HCT116 (cell line): ENCODE results near the gene FAIM2. TPM values are rescaled to one million over a fixed set of nuclear protein-coding genes. Genes with fewer than 3 reads are reported as not detected.

Experiments
- ATAC-seq: fragments of 200-7000 bp; cut with Tn5 transposase; 2 replicates; pipeline ENCODE4 v1.9.1; 2020; ENCODE audit warnings: mild to moderate bottlenecking, moderate library complexity
- BruUV-seq: library from RNA; stranded (reverse); fragments of 400-500 nt; replicated peaks from 2 replicates; lab custom pipeline; 2021; lab: Mats Ljungman, UMichigan
- CTCF ChIA-PET: fragments of 300-600 bp; sonication (Branson Sonifier 250); formaldehyde crosslinking; loops from one replicate; lab custom pipeline; 2021; ENCODE audit warnings: antibody characterized with exemption; lab: Charles Lee
- POLR2A ChIA-PET: fragments of 300-600, 350-600 bp; sonication (Branson Sonifier 250); formaldehyde crosslinking; loops from one replicate; lab custom pipeline; 2021; ENCODE audit warnings: antibody characterized with exemption; lab: Charles Lee
- RAD21 ChIA-PET, 2 experiments: fragments of 300-600 bp; sonication (Branson Sonifier 250); formaldehyde crosslinking; loops; one replicate each; lab custom pipeline; 2023; ENCODE audit warnings: low total read pairs in 2 of 2; ENCODE audit not compliant: uncharacterized antibody in 2 of 2, unreplicated experiment in 2 of 2, low non-redundant PET in 1 of 2; lab: Charles Lee
- DNase-seq: peaks from one replicate; pipeline ENCODE4 v3.0.0-alpha.2; 2010; ENCODE audit warnings: low read depth, low spot score
- H2AFZ ChIP-seq: fragments of 200-600 bp; shearing (Covaris generic), sonication (generic); 2 replicates; pipeline ENCODE4 v1.6.1; 2017; ENCODE audit warnings: low read depth, mixed run types, mixed read lengths, antibody characterized with exemption, low read length; ENCODE audit not compliant: poor library complexity, severe bottlenecking
- H3K27ac ChIP-seq: 2 replicates; pipeline ENCODE4 v1.5.1; 2012; ENCODE audit warnings: low read depth, low read length
- H3K27me3 ChIP-seq: fragments of 200-600 bp; sonication (generic); 2 replicates; pipeline ENCODE4 v1.6.1; 2016; ENCODE audit warnings: mixed run types, low read length, mixed read lengths; ENCODE audit not compliant: insufficient read depth
- H3K36me3 ChIP-seq, 2 experiments: fragments of 200-500 bp in 1 of 2; fragments of 200-600 bp in 1 of 2; sonication (Bioruptor generic) in 1 of 2; sonication (generic) in 1 of 2; 2 replicates each; pipeline versions ENCODE4 v1.5.1 to v1.6.1; 2014 to 2016; ENCODE audit warnings: low read length in 2 of 2, inconsistent platforms in 1 of 2, mixed read lengths in 1 of 2, mixed run types in 1 of 2; ENCODE audit not compliant: insufficient read depth in 2 of 2, control insufficient read depth in 1 of 2
- H3K4me1 ChIP-seq, 2 experiments: fragments of 200-600 bp in 1 of 2; sonication (generic) in 1 of 2; 2 replicates each; pipeline versions ENCODE4 v1.5.1 to v1.6.1; 2012 to 2017; ENCODE audit warnings: low read length in 2 of 2, inconsistent platforms in 1 of 2, mild to moderate bottlenecking in 1 of 2, mixed read lengths in 1 of 2, mixed run types in 1 of 2, moderate library complexity in 1 of 2; ENCODE audit not compliant: insufficient read depth in 2 of 2, control insufficient read depth in 1 of 2
- H3K4me2 ChIP-seq: fragments of 200-600 bp; sonication (generic); 2 replicates; pipeline ENCODE4 v1.6.1; 2017; ENCODE audit warnings: mixed run types, low read length, mixed read lengths
- H3K4me3 ChIP-seq, 2 experiments: fragments of 200-600 bp in 1 of 2; sonication (generic) in 1 of 2; replicated peaks in 1 of 2; 2 replicates each; pipeline ENCODE4 v1.5.1; 2011 to 2016; ENCODE audit warnings: low read length in 2 of 2, control low read depth in 1 of 2, low read depth in 1 of 2, mild to moderate bottlenecking in 1 of 2, mixed read lengths in 1 of 2, mixed run types in 1 of 2
- H3K79me2 ChIP-seq: fragments of 200-600 bp; sonication (generic); 2 replicates; pipeline ENCODE4 v1.6.1; 2017; ENCODE audit warnings: mild to moderate bottlenecking, mixed run types, low read length, moderate library complexity, mixed read lengths; ENCODE audit not compliant: insufficient read depth
- H3K9ac ChIP-seq: fragments of 200-600 bp; sonication (generic); 2 replicates; pipeline ENCODE4 v1.6.1; 2016; ENCODE audit warnings: low read length, mixed read lengths
- H3K9me2 ChIP-seq: fragments of 200-600 bp; sonication (generic), shearing (Covaris generic); 2 replicates; pipeline ENCODE4 v1.6.1; 2017; ENCODE audit warnings: mixed run types, mild to moderate bottlenecking, moderate library complexity; ENCODE audit not compliant: insufficient read depth
- H3K9me3 ChIP-seq, 2 experiments: fragments of 200-500 bp in 1 of 2; fragments of 200-600 bp in 1 of 2; sonication (Bioruptor generic) in 1 of 2; sonication (generic) in 1 of 2; 2 replicates each; pipeline ENCODE4 v1.6.1; 2014 to 2017; ENCODE audit warnings: low read length in 2 of 2, mixed read lengths in 2 of 2, inconsistent platforms in 1 of 2, low read depth in 1 of 2, mild to moderate bottlenecking in 1 of 2, mixed run types in 1 of 2, moderate library complexity in 1 of 2; ENCODE audit not compliant: control insufficient read depth in 1 of 2, insufficient read depth in 1 of 2
- H4K20me1 ChIP-seq: fragments of 200-600 bp; sonication (generic), shearing (Covaris generic); 2 replicates; pipeline ENCODE4 v1.6.1; 2017; ENCODE audit warnings: mixed run types, mild to moderate bottlenecking, moderate library complexity; ENCODE audit not compliant: insufficient read depth
- CBX3 ChIP-seq: IDR thresholded peaks from 2 replicates; pipeline ENCODE4 v1.6.1; 2012; ENCODE audit warnings: low read depth
- CEBPB ChIP-seq: IDR thresholded peaks from 2 replicates; pipeline ENCODE4 v1.6.1; 2012; ENCODE audit warnings: low read depth
- EGR1 ChIP-seq: IDR thresholded peaks from 2 replicates; pipeline ENCODE4 v1.6.1; 2012; ENCODE audit warnings: low read depth
- ELF1 ChIP-seq: IDR thresholded peaks from 2 replicates; pipeline ENCODE4 v1.6.1; 2012; ENCODE audit warnings: low read depth, borderline replicate concordance
- EZH2 ChIP-seq: fragments of 200-600 bp; sonication (generic); IDR thresholded peaks from 2 replicates; pipeline ENCODE4 v1.6.1; 2017; ENCODE audit warnings: antibody characterized with exemption, mixed run types
- FOSL1 ChIP-seq: IDR thresholded peaks from 2 replicates; pipeline ENCODE4 v1.6.1; 2012; ENCODE audit warnings: low read depth
- JUND ChIP-seq: IDR thresholded peaks from 2 replicates; pipeline ENCODE4 v1.6.1; 2012
- POLR2A ChIP-seq: IDR thresholded peaks from 2 replicates; pipeline ENCODE4 v1.7.0; 2011; ENCODE audit warnings: borderline replicate concordance; ENCODE audit not compliant: insufficient read depth, insufficient read length; ENCODE audit errors: extremely low read depth
- POLR2AphosphoS5 ChIP-seq: IDR thresholded peaks from 2 replicates; pipeline ENCODE4 v1.6.1; 2011; ENCODE audit warnings: mild to moderate bottlenecking, low read depth, low read length, moderate library complexity
- SIN3A ChIP-seq: IDR thresholded peaks from 2 replicates; pipeline ENCODE4 v1.6.1; 2012; ENCODE audit warnings: low read depth
- SRF ChIP-seq: IDR thresholded peaks from 2 replicates; pipeline ENCODE4 v1.6.1; 2012; ENCODE audit warnings: low read depth
- TCF7L2 ChIP-seq: IDR thresholded peaks from 2 replicates; pipeline ENCODE4 v1.7.0; 2011; ENCODE audit warnings: borderline replicate concordance, inconsistent platforms; ENCODE audit not compliant: insufficient read depth, insufficient read length; ENCODE audit errors: extremely low read depth
- YY1 ChIP-seq: IDR thresholded peaks from 2 replicates; pipeline ENCODE4 v1.6.1; 2011; ENCODE audit warnings: low read length, low read depth, moderate library complexity, mild to moderate bottlenecking; ENCODE audit not compliant: insufficient replicate concordance; ENCODE audit errors: extremely low read depth
- ZFX ChIP-seq: fragments of 450-650 bp; IDR thresholded peaks from 2 replicates; pipeline ENCODE4 v1.6.1; 2017
- ZNF274 ChIP-seq: fragments of 200-500 bp; sonication (Bioruptor generic); IDR thresholded peaks from 2 replicates; pipeline ENCODE4 v1.6.1; 2014; ENCODE audit warnings: mild to moderate bottlenecking, low read depth, low read length, inconsistent platforms
- intact Hi-C: fragments of 100-400 bp; cut with micrococcal nuclease; formaldehyde crosslinking; loops from 2 replicates; pipeline ENCODE4 v1.10.0; 2022
- total RNA-seq: library from RNA; stranded (reverse); gene quantifications from one replicate; pipeline ENCODE4 v1.2.1, GENCODE V29; 2021; ENCODE audit not compliant: unreplicated experiment
- TF ChIP-seq, protein P1 (sequence below): IDR thresholded peaks from 2 replicates; pipeline ENCODE4 v1.6.1; 2011; ENCODE audit warnings: mild to moderate bottlenecking, low read length, moderate library complexity; ENCODE audit not compliant: insufficient replicate concordance; ENCODE audit errors: extremely low read depth
- TF ChIP-seq, protein P2 (sequence below): IDR thresholded peaks from 2 replicates; pipeline ENCODE4 v1.6.1; 2012; ENCODE audit warnings: low read depth
- TF ChIP-seq, protein P3 (sequence below), 3 experiments: fragments of 200-600 bp in 1 of 3; sonication (generic) in 1 of 3; IDR thresholded peaks in 2 of 3; conservative IDR thresholded peaks in 1 of 3; 2 replicates each; pipeline ENCODE4 v1.5.1; 2012 to 2017; ENCODE audit warnings: low read depth in 2 of 3, low read length in 2 of 3, antibody characterized with exemption in 1 of 3, borderline replicate concordance in 1 of 3, control low read depth in 1 of 3, mild to moderate bottlenecking in 1 of 3, mixed read lengths in 1 of 3, mixed run types in 1 of 3, moderate library complexity in 1 of 3; ENCODE audit not compliant: insufficient read depth in 1 of 3
- TF ChIP-seq, protein P4 (sequence below): IDR thresholded peaks from 2 replicates; pipeline ENCODE4 v1.6.1; 2012

Gene FAIM2
- total RNA-seq, 1 experiment from 2014 or later, result not detected

DNA sequence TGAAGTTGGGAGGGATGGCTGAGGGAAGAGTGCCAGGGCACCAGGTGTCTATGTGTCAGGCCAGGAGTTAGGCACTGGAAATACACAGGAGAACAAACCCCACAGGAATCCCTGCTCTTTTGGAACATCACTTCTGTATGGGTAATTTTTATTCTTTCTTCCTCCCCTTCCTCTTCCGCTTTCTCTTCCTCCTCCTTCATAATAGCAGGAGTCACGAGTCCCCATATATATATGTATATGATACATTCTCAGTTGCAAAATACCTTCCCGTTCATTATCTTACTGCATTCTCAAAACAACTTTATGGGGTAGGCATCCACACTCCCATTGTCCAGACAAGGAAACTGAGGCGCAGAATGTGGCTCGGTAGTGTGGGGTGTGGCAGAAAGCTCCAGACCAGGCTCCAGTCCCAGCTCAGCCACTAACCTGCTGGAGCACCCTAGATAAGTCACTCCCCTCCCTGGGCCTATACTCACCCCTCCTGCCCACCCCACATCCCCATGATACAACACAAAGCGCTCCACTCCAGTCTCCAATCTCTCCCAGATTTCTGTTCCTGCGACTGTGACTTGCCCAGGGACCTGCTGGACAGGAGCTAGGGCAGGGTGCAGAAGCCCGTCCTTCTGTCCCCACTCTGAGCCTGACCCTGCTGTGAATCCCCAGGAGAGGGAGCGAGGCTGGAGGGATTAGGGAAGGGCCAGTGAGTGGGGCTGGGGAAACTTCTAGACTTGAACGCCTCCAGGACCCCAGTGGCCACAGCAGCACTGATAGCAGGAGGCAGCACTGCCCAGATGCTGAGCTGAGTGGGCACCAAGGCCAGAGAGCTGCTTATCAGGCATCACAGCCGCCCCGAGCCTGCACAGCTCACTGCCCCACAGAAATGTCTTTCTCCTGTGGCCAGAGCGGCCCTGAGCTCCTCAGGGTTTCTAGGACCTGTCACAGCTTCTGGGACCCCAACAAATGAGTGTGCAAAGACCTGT, 45.5 kb upstream of the FAIM2 start:
- Histone ChIP-seq H3K79me2 (no peaks in the 10 kb centered on the region), H3K4me2 (no peak overlapping the region), H3K9me3 (no peaks in the 10 kb centered on the region), H3K27ac (no peak overlapping the region), H3K4me3 (no peak overlapping the region), H3K36me3 (no peaks in the 10 kb centered on the region), H3K27me3 (no peaks in the 10 kb centered on the region), H2AFZ (no peak overlapping the region), H3K4me1 (peaks cover 3 to 13% of the 10 kb centered on the region in 2 experiments; a peak in 3 of 4 replicates), H3K9me2 (no peaks in the 10 kb centered on the region), H3K9ac (no peak overlapping the region), H4K20me1 (no peaks in the 10 kb centered on the region)
- ChIA-PET POLR2A (no interaction called here), CTCF (interaction anchor here (1.3 kb wide), 1 partner anchor 18 kb away, joined by 5 read pairs; no protein-coding TSS in a partner anchor), RAD21 (no interaction called here)
- intact Hi-C loops, result no loop called here
- TF ChIP-seq EGR1 (no peak), POLR2A (no peak), SRF (no peak), ZNF274 (no peak), ZFX (no peak), POLR2AphosphoS5 (no peak), EZH2 (no peak), JUND (no peak), FOSL1 (no peak), YY1 (no peak), CBX3 (no peak), SIN3A (no peak), ELF1 (no peak), CEBPB (no peak), TCF7L2 (no peak)
- TF ChIP-seq, protein P1, sequence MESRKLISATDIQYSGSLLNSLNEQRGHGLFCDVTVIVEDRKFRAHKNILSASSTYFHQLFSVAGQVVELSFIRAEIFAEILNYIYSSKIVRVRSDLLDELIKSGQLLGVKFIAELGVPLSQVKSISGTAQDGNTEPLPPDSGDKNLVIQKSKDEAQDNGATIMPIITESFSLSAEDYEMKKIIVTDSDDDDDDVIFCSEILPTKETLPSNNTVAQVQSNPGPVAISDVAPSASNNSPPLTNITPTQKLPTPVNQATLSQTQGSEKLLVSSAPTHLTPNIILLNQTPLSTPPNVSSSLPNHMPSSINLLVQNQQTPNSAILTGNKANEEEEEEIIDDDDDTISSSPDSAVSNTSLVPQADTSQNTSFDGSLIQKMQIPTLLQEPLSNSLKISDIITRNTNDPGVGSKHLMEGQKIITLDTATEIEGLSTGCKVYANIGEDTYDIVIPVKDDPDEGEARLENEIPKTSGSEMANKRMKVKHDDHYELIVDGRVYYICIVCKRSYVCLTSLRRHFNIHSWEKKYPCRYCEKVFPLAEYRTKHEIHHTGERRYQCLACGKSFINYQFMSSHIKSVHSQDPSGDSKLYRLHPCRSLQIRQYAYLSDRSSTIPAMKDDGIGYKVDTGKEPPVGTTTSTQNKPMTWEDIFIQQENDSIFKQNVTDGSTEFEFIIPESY, result no peak
- TF ChIP-seq, protein P2, sequence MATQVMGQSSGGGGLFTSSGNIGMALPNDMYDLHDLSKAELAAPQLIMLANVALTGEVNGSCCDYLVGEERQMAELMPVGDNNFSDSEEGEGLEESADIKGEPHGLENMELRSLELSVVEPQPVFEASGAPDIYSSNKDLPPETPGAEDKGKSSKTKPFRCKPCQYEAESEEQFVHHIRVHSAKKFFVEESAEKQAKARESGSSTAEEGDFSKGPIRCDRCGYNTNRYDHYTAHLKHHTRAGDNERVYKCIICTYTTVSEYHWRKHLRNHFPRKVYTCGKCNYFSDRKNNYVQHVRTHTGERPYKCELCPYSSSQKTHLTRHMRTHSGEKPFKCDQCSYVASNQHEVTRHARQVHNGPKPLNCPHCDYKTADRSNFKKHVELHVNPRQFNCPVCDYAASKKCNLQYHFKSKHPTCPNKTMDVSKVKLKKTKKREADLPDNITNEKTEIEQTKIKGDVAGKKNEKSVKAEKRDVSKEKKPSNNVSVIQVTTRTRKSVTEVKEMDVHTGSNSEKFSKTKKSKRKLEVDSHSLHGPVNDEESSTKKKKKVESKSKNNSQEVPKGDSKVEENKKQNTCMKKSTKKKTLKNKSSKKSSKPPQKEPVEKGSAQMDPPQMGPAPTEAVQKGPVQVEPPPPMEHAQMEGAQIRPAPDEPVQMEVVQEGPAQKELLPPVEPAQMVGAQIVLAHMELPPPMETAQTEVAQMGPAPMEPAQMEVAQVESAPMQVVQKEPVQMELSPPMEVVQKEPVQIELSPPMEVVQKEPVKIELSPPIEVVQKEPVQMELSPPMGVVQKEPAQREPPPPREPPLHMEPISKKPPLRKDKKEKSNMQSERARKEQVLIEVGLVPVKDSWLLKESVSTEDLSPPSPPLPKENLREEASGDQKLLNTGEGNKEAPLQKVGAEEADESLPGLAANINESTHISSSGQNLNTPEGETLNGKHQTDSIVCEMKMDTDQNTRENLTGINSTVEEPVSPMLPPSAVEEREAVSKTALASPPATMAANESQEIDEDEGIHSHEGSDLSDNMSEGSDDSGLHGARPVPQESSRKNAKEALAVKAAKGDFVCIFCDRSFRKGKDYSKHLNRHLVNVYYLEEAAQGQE, result no peak
- TF ChIP-seq, protein P3, sequence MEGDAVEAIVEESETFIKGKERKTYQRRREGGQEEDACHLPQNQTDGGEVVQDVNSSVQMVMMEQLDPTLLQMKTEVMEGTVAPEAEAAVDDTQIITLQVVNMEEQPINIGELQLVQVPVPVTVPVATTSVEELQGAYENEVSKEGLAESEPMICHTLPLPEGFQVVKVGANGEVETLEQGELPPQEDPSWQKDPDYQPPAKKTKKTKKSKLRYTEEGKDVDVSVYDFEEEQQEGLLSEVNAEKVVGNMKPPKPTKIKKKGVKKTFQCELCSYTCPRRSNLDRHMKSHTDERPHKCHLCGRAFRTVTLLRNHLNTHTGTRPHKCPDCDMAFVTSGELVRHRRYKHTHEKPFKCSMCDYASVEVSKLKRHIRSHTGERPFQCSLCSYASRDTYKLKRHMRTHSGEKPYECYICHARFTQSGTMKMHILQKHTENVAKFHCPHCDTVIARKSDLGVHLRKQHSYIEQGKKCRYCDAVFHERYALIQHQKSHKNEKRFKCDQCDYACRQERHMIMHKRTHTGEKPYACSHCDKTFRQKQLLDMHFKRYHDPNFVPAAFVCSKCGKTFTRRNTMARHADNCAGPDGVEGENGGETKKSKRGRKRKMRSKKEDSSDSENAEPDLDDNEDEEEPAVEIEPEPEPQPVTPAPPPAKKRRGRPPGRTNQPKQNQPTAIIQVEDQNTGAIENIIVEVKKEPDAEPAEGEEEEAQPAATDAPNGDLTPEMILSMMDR (IDR thresholded peaks at IDR 0.05 in 2 of 3, conservative IDR thresholded peaks at IDR 0.05 in 1 of 3; ENCODE audit: borderline replicate concordance in 1 of 3, insufficient read depth in 1 of 3, low read depth in 2 of 3, low read length in 2 of 3), result no peak
- TF ChIP-seq, protein P4, sequence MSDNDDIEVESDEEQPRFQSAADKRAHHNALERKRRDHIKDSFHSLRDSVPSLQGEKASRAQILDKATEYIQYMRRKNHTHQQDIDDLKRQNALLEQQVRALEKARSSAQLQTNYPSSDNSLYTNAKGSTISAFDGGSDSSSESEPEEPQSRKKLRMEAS, result no peak
- no peak for DNase-seq
- no TSS peak for BruUV-seq
- no peak for ATAC-seq
